Tibial artery (tissue), 4 donors: ENCODE results near the gene UMODL1.

Experiments used
- DNase-seq, 2 donors: peaks; one replicate each; pipeline ENCODE4 v3.0.0-alpha.2; 2019
- H3K27ac ChIP-seq, 2 donors: fragments of 200-600 bp; sonication (generic) in 1 of 2; 1 replicate in 1 of 2; 2 replicates in 1 of 2; pipeline ENCODE4 v1.5.1; 2018 to 2019; ENCODE audit warnings: mild to moderate bottlenecking in 1 of 2
- H3K27me3 ChIP-seq, 2 donors: fragments of 200-600 bp; sonication (generic) in 1 of 2; one replicate each; pipeline versions ENCODE4 v1.5.1 to v1.6.0; 2016 to 2019
- H3K36me3 ChIP-seq, 3 donors: fragments of 200-600 bp; sonication (generic) in 2 of 3; one replicate each; pipeline ENCODE4 v1.5.1; 2016 to 2019; ENCODE audit warnings: mild to moderate bottlenecking in 2 of 3
- H3K4me1 ChIP-seq, 4 donors: fragments of 200-600 bp; sonication (generic) in 2 of 4; 1 replicate in 3 of 4; 2 replicates in 1 of 4; pipeline ENCODE4 v1.5.1; 2016 to 2019
- H3K4me3 ChIP-seq, 2 donors: fragments of 200-600 bp; sonication (generic) in 1 of 2; 1 replicate in 1 of 2; 2 replicates in 1 of 2; pipeline ENCODE4 v1.5.1; 2018 to 2019; ENCODE audit warnings: mild to moderate bottlenecking in 2 of 2
- H3K9me3 ChIP-seq, 3 donors: fragments of 200-600 bp; sonication (generic) in 1 of 3; one replicate each; pipeline ENCODE4 v1.5.1; 2016 to 2019
- CTCF ChIP-seq, 2 experiments: fragments of 200-600 bp in 1 of 2; fragments of 450-650 bp in 1 of 2; IDR thresholded peaks; one replicate each; pipeline ENCODE4 v1.5.1; 2017 to 2019; ENCODE audit warnings: antibody characterized with exemption in 2 of 2, mild to moderate bottlenecking in 1 of 2, moderate library complexity in 1 of 2
- intact Hi-C: fragments of 100-400 bp; cut with DNase I; formaldehyde crosslinking; loops from one replicate; pipeline ENCODE4 v1.15.0; 2023; ENCODE audit warnings: low total_unique reads

The UMODL1 gene

GRCh38 chr21:42191064-42191463 is 119.9 kb downstream of the UMODL1 start:
- no peak overlapping the region for H3K27ac ChIP-seq
- no peaks in the 10 kb centered on the region for H3K9me3 ChIP-seq
- intact Hi-C loops, result no loop called here
- peaks cover 0 to 28% of the 10 kb centered on the region in 2 donors for H3K27me3 ChIP-seq
- no peak for DNase-seq
- no peaks in the 10 kb centered on the region for H3K36me3 ChIP-seq
- H3K4me1 ChIP-seq, result peaks cover 0 to 5% (median 0%) of the 10 kb centered on the region in 4 donors
- no peak overlapping the region for H3K4me3 ChIP-seq
- TF ChIP-seq CTCF (IDR thresholded peaks at IDR 0.05), result no peak

DNA sequence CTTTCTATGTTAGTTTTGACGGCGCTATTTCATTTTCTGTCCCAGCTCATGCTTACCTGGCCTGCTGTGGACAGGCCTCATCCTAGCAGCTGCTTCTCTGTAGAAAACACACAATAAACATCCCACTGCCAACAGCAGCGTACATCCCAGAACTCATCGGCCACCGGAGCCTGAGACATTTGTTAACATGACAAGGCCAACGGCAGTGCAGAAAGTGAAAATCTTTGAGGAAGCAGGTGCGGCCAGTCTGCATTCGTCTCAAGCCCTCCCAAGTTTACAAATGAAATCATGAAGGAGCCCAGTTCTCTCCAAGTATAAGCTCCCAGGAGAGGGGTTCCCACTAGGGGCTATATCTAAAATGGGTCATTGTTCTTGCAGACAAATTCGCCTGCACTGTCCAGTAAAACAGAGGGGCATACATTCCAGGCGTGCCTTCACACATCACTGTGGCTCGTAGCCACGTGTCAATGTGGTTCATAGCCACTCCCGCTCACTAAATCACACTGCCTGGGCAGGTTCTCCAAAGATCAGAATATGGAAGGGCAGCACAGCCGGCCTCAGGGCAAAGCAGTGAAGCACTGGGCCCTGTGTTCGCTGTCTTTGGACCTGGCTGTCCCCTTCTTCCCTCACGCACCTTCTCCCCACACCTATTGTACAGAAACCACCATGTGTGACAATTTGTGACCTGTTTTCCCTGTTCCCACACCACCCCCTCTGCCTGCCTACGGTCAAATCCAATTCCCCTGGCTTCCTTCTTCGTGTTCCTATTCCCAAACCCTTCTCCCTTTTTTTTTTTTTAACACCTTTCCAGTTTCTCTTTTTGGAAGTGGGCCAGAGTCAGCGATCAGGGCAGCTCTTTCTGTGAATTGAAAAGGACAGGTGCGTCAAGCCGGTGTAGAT is 120.8 kb downstream of the UMODL1 start:
- no peak for DNase-seq
- Histone ChIP-seq H3K36me3 (no peaks in the 10 kb centered on the region), H3K4me3 (no peak overlapping the region), H3K27ac (no peak overlapping the region), H3K4me1 (peaks cover 0 to 5% (median 0%) of the 10 kb centered on the region in 4 donors), H3K27me3 (peaks cover 0 to 28% of the 10 kb centered on the region in 2 donors), H3K9me3 (no peaks in the 10 kb centered on the region)
- intact Hi-C loops, result no loop called here
- no peak for TF ChIP-seq CTCF (IDR thresholded peaks at IDR 0.05)
